ENCODE results near the gene RAMP1.
A peak's percentile ranks its signal among the peaks of the same experiment; 100 is the strongest.

The RAMP1 gene

GRCh38 chr2:237896507-237896892, 37.1 kb downstream of the RAMP1 start:
- DNase-seq = no peak

GRCh38 chr2:237896956-237897355, 37.5 kb downstream of the RAMP1 start:
- no peak for DNase-seq

GRCh38 chr2:237898057-237898414, 38.6 kb downstream of the RAMP1 start:
- DNase-seq = no peak

- no peak for DNase-seq
Measured at GRCh38 chr2:237900891-237901831, 41.7 kb downstream of the RAMP1 start.

GRCh38 chr2:237901932-237902850, 42.8 kb downstream of the RAMP1 start:
- DNase-seq = no peak

- DNase-seq = peak; percentile 32
Measured at GRCh38 chr2:237904831-237905599, 45.6 kb downstream of the RAMP1 start.

GRCh38 chr2:237907144-237907543, 47.7 kb downstream of the RAMP1 start:
- no peak for DNase-seq

GRCh38 chr2:237909075-237909695, 49.8 kb downstream of the RAMP1 start:
- no peak for DNase-seq

GRCh38 chr2:237909801-237910475, 50.5 kb downstream of the RAMP1 start:
- DNase-seq = no peak

GRCh38 chr2:237910576-237911362, 51.3 kb downstream of the RAMP1 start:
- DNase-seq = no peak

- DNase-seq = no peak
Measured at GRCh38 chr2:237911363-237912017, 52.1 kb downstream of the RAMP1 start.

- no peak for DNase-seq
Measured at GRCh38 chr2:237912271-237913192, 53.1 kb downstream of the RAMP1 start.

- no peak for DNase-seq
Measured at GRCh38 chr2:237913193-237913917, 53.9 kb downstream of the RAMP1 start.

GRCh38 chr2:237915576-237915975, 56.2 kb downstream of the RAMP1 start:
- no peak for DNase-seq

- no peak for DNase-seq
Measured at GRCh38 chr2:237916296-237916695, 56.9 kb downstream of the RAMP1 start.

GRCh38 chr2:237917696-237918374, 58.4 kb downstream of the RAMP1 start:
- DNase-seq = no peak

- DNase-seq = no peak
Measured at GRCh38 chr2:237919593-237919992, 60.2 kb downstream of the RAMP1 start.

GRCh38 chr2:237920673-237921072, 61.2 kb downstream of the RAMP1 start:
- no peak for DNase-seq

All from stimulated activated CD4-positive, alpha-beta T cell treated with anti-CD3 and anti-CD28 coated beads, Interleukin-15, amount 100 ng/mL, for 24 hours (primary cell).